ENCODE measurements around the gene SMIM23. TPM values are rescaled to one million over a fixed set of nuclear protein-coding genes. Genes with fewer than 3 reads are reported as not detected.

The SMIM23 gene
- total RNA-seq, 2 donors from 2014 or later: not detected

GRCh38 chr5:171744264-171744663 is 41.4 kb upstream of the SMIM23 start:
- Histone ChIP-seq H3K4me1 (no peaks in the 10 kb centered on the region), H3K4me3 (no peak overlapping the region), H3K27ac (no peak overlapping the region), H3K9me3 (no peaks in the 10 kb centered on the region), H3K36me3 (no peaks in the 10 kb centered on the region), H3K27me3 (no peaks in the 10 kb centered on the region)
- no peak for TF ChIP-seq CTCF (IDR thresholded peaks at IDR 0.05)
- DNase-seq (ENCODE audit: low spot score): no peak

DNA sequence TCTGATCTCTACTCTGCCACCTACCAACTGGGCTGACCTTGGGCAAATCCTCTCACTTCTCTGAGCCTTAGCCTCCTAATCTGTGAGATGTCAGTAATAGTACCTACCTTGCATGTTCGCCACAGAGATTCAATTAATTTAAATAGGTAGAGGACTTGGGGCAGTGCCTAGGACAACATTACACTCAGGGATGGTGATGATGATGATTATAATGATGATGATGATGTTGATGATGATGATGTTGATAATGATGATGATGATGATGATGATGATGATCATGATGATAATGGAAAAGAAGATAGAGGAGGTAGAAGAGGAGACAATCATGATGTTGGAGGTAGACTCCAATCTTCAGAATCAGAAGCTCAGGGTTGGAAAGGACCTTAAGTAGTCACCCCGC is 40.7 kb upstream of the SMIM23 start:
- Histone ChIP-seq H3K36me3 (no peaks in the 10 kb centered on the region), H3K27me3 (no peaks in the 10 kb centered on the region), H3K4me3 (no peak overlapping the region), H3K4me1 (no peaks in the 10 kb centered on the region), H3K9me3 (no peaks in the 10 kb centered on the region), H3K27ac (no peak overlapping the region)
- no peak for DNase-seq (ENCODE audit: low spot score)
- TF ChIP-seq CTCF (IDR thresholded peaks at IDR 0.05): no peak

- H3K4me3 ChIP-seq: no peak overlapping the region
- H3K36me3 ChIP-seq: no peaks in the 10 kb centered on the region
- no peaks in the 10 kb centered on the region for H3K9me3 ChIP-seq
- DNase-seq (ENCODE audit: low spot score): no peak
- H3K27me3 ChIP-seq: no peaks in the 10 kb centered on the region
- TF ChIP-seq CTCF (IDR thresholded peaks at IDR 0.05): no peak
- H3K4me1 ChIP-seq: peaks cover 0 to 7% of the 10 kb centered on the region in 2 donors
- H3K27ac ChIP-seq: no peak overlapping the region
Observed at GRCh38 chr5:171745602-171746001, 40.0 kb upstream of the SMIM23 start.

DNA sequence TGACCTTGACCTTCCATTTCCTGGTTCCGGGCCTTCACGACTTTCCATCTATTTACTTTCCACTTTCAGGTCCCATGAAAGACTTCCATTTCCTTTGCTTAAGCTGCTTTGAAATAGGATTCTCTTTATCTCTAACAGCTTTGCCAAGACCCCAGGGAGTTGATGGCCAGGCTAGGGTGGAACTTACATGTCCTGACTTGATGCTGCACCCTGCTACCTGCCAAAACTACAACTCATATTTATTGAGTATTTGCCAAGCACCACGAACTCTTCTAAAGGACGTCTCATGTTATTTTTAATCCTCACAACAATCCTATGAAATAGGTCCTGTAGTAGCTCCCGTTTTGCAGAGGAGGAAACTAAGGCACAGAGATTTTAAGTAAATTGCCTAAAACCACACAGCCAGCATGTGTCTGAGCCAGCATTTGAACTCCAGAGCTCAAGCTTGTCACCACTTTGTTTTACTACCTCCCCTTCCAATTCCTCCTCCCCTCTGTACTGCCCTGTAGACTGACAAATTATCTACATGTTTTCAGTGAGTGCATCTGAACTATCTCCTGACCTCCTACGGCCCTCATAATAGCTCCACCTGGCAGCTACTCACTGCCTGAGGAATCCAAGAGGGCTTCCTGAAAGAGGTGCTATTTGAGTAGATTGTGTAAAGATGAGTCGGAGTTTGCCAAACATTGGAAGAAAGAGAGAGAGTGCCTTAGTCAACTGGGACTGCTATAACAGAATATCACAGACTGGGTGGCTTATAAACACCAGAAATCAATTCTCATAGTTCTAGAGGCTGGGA is 38.4 kb upstream of the SMIM23 start:
- TF ChIP-seq CTCF (IDR thresholded peaks at IDR 0.05): no peak
- Histone ChIP-seq H3K27ac (no peak overlapping the region), H3K4me3 (no peak overlapping the region), H3K9me3 (no peaks in the 10 kb centered on the region), H3K27me3 (no peaks in the 10 kb centered on the region), H3K4me1 (peaks cover 0 to 9% of the 10 kb centered on the region in 2 donors), H3K36me3 (no peaks in the 10 kb centered on the region)
- no peak for DNase-seq (ENCODE audit: low spot score)

GRCh38 chr5:171748720-171749119 is 36.9 kb upstream of the SMIM23 start:
- no peaks in the 10 kb centered on the region for H3K9me3 ChIP-seq
- no peak overlapping the region for H3K4me3 ChIP-seq
- no peaks in the 10 kb centered on the region for H3K27me3 ChIP-seq
- no peaks in the 10 kb centered on the region for H3K36me3 ChIP-seq
- no peak for TF ChIP-seq CTCF (IDR thresholded peaks at IDR 0.05)
- peaks cover 0 to 9% of the 10 kb centered on the region in 2 donors for H3K4me1 ChIP-seq
- H3K27ac ChIP-seq: no peak overlapping the region
- no peak for DNase-seq (ENCODE audit: low spot score)

DNA sequence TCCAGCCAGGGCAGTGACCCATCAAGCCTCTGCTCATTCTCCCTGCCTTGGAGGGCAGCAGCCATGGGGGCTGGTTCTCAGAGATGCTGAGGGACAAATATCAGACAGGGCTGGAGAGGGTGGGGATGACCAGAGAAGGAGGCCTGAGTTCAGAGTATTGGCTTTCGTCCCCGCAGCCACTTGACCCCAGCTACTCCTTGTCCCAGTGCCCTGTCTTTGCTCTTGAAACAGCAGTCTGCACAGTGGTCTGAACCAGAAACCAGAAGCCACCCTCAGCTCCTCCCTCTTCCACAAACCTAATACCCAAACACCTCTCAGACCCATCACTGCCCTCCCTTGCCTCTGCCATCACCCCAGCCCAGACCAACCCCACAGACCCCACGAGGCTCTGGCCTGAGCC is 36.3 kb upstream of the SMIM23 start:
- Histone ChIP-seq H3K9me3 (no peaks in the 10 kb centered on the region), H3K4me3 (no peak overlapping the region), H3K36me3 (no peaks in the 10 kb centered on the region), H3K27me3 (no peaks in the 10 kb centered on the region), H3K27ac (no peak overlapping the region), H3K4me1 (peaks cover 0 to 9% of the 10 kb centered on the region in 2 donors)
- DNase-seq (ENCODE audit: low spot score): no peak
- no peak for TF ChIP-seq CTCF (IDR thresholded peaks at IDR 0.05)
